Thoracic aorta (tissue), 2 donors: Measurements from ENCODE around the gene C10orf90. TPM values are rescaled to one million over a fixed set of nuclear protein-coding genes. Genes with fewer than 3 reads are reported as not detected.

ENCODE experiments used
- ATAC-seq: fragments of 150-250 bp; one replicate; pipeline ENCODE4 v1.8.0; 2017; ENCODE audit warnings: low read depth; ENCODE audit not compliant: insufficient number of reproducible peaks, low FRiP score
- DNase-seq: peaks from one replicate; pipeline ENCODE4 v3.0.0-alpha.2; 2020; ENCODE audit warnings: low spot score
- H3K27ac ChIP-seq, 2 donors: fragments of 200-600 bp; sonication (generic); 1 replicate in 1 of 2; 2 replicates in 1 of 2; pipeline ENCODE4 v1.5.1; 2016; ENCODE audit warnings: mild to moderate bottlenecking in 2 of 2, moderate library complexity in 2 of 2
- H3K27me3 ChIP-seq: fragments of 200-600 bp; sonication (generic); replicated peaks from 2 replicates; pipeline ENCODE4 v1.6.0; 2016; ENCODE audit warnings: mild to moderate bottlenecking; ENCODE audit not compliant: insufficient read depth
- H3K36me3 ChIP-seq: fragments of 200-600 bp; sonication (generic); one replicate; pipeline ENCODE4 v1.5.1; 2016
- H3K4me1 ChIP-seq, 2 donors: fragments of 200-600 bp; sonication (generic); 1 replicate in 1 of 2; 2 replicates in 1 of 2; pipeline versions ENCODE4 v1.5.1 to v1.6.0; 2016; ENCODE audit warnings: low read depth in 2 of 2, mild to moderate bottlenecking in 1 of 2; ENCODE audit not compliant: control insufficient read depth in 1 of 2
- H3K4me3 ChIP-seq: fragments of 200-600 bp; sonication (generic); 2 replicates; pipeline ENCODE4 v1.5.1; 2016; ENCODE audit warnings: mild to moderate bottlenecking
- H3K9me3 ChIP-seq: fragments of 200-600 bp; sonication (generic); 2 replicates; pipeline ENCODE4 v1.5.1; 2016
- CTCF ChIP-seq: fragments of 200-600 bp; sonication (generic); IDR thresholded peaks from one replicate; pipeline ENCODE4 v1.5.1; 2019; ENCODE audit warnings: antibody characterized with exemption
- total RNA-seq, 2 donors: library from RNA; depleted of rRNA; stranded (reverse); fragments of >200 nt; gene quantifications; one replicate each; pipeline versions ENCODE4 v1.1.0 to v1.2.3, GENCODE V29; 2016

Gene C10orf90
- total RNA-seq, 2 donors from 2014 or later: not detected

GRCh38 chr10:126674741-126675515 lies 4.4 kb upstream of the C10orf90 start:
- H3K4me3 ChIP-seq: no peak overlapping the region
- ATAC-seq (no peak), DNase-seq (no peak)
- no peaks in the 10 kb centered on the region for H3K36me3 ChIP-seq
- no peak for TF ChIP-seq CTCF
- H3K9me3 ChIP-seq: no peaks in the 10 kb centered on the region
- H3K4me1 ChIP-seq: no peaks in the 10 kb centered on the region
- H3K27me3 ChIP-seq: no peaks in the 10 kb centered on the region
- no peak overlapping the region for H3K27ac ChIP-seq

GRCh38 chr10:126673565-126673964 lies 3.1 kb upstream of the C10orf90 start:
- no peak for DNase-seq
- Histone ChIP-seq H3K27me3 (no peaks in the 10 kb centered on the region), H3K4me3 (no peak overlapping the region), H3K9me3 (no peaks in the 10 kb centered on the region), H3K4me1 (no peaks in the 10 kb centered on the region), H3K27ac (no peak overlapping the region), H3K36me3 (no peaks in the 10 kb centered on the region)
- ATAC-seq: no peak
- TF ChIP-seq CTCF: no peak

GRCh38 chr10:126671402-126671975 lies 996 bp upstream of the C10orf90 start:
- Histone ChIP-seq H3K27me3 (no peaks in the 10 kb centered on the region), H3K36me3 (no peaks in the 10 kb centered on the region), H3K9me3 (no peaks in the 10 kb centered on the region), H3K27ac (no peak overlapping the region), H3K4me3 (no peak overlapping the region), H3K4me1 (no peaks in the 10 kb centered on the region)
- ATAC-seq (no peak), DNase-seq (no peak)
- no peak for TF ChIP-seq CTCF

- Histone ChIP-seq H3K9me3 (no peaks in the 10 kb centered on the region), H3K27me3 (no peaks in the 10 kb centered on the region), H3K36me3 (no peaks in the 10 kb centered on the region), H3K4me3 (no peak overlapping the region), H3K27ac (no peak overlapping the region), H3K4me1 (no peaks in the 10 kb centered on the region)
- DNase-seq: no peak
- no peak for ATAC-seq
- no peak for TF ChIP-seq CTCF
Measured at GRCh38 chr10:126670895-126671261, 385 bp upstream of the C10orf90 start.

GRCh38 chr10:126669168-126669567 lies 1.3 kb downstream of the C10orf90 start:
- no peak for ATAC-seq
- Histone ChIP-seq H3K27ac (no peak overlapping the region), H3K4me3 (no peak overlapping the region), H3K4me1 (no peaks in the 10 kb centered on the region), H3K9me3 (no peaks in the 10 kb centered on the region), H3K27me3 (no peaks in the 10 kb centered on the region), H3K36me3 (no peaks in the 10 kb centered on the region)
- TF ChIP-seq CTCF: no peak
- no peak for DNase-seq
